ENCODE results near the gene ZNF502.

DNA sequence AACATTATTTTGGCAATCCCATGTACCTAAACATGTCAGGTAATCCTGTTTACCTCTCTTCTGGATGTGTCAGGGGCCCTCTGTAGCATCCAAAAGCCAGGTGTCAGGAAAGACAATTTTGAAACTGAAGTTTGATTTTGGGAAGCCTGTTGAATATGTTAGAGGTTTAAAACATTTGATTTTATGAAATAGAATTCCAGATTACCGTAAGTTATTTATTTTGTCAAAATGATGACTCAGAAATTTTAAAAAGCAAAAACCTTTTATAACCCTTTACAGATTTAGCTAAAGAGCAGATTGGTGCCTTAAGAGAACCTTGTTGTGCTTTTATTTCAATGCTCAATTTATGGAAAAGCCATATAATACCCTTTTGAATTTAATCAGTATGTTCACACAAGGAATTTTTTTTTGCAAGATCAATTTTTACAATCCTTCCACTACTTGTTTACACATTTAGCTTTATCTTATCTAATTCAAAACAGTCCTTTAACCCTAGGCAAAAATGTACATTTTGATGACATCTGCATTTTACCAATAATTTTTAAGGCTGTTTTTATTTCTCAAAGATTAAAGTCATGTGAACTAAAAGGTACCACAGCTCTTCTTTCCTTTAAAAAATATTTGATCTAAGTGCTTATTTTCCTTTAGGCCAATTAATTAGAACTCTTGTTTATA is 59.1 kb downstream of the ZNF502 start:
- TF ChIP-seq, protein P1, sequence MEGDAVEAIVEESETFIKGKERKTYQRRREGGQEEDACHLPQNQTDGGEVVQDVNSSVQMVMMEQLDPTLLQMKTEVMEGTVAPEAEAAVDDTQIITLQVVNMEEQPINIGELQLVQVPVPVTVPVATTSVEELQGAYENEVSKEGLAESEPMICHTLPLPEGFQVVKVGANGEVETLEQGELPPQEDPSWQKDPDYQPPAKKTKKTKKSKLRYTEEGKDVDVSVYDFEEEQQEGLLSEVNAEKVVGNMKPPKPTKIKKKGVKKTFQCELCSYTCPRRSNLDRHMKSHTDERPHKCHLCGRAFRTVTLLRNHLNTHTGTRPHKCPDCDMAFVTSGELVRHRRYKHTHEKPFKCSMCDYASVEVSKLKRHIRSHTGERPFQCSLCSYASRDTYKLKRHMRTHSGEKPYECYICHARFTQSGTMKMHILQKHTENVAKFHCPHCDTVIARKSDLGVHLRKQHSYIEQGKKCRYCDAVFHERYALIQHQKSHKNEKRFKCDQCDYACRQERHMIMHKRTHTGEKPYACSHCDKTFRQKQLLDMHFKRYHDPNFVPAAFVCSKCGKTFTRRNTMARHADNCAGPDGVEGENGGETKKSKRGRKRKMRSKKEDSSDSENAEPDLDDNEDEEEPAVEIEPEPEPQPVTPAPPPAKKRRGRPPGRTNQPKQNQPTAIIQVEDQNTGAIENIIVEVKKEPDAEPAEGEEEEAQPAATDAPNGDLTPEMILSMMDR (conservative IDR thresholded peaks at IDR 0.05; ENCODE audit: low read length): no peak
- TF ChIP-seq EZH2phosphoT487 (IDR thresholded peaks at IDR 0.05; ENCODE audit: borderline replicate concordance, low read depth, low read length): no peak

Measured in OCI-LY7 (cell line).